Ishikawa (cell line): Measurements from ENCODE around the gene EFNA3.

Source experiments
- CEBPB ChIP-seq: IDR thresholded peaks from 2 replicates; pipeline ENCODE4 v1.6.1; 2012
- CREB1 ChIP-seq: IDR thresholded peaks from 2 replicates; pipeline ENCODE4 v1.6.1; 2012; ENCODE audit warnings: low read depth
- EGR1 ChIP-seq: IDR thresholded peaks from 2 replicates; pipeline ENCODE4 v1.6.1; 2012
- EP300 ChIP-seq: IDR thresholded peaks from 2 replicates; pipeline ENCODE4 v1.6.1; 2012; ENCODE audit warnings: borderline replicate concordance
- FOXM1 ChIP-seq: IDR thresholded peaks from 2 replicates; pipeline ENCODE4 v1.6.1; 2012; ENCODE audit warnings: low read depth, borderline replicate concordance
- NFIC ChIP-seq: IDR thresholded peaks from 2 replicates; pipeline ENCODE4 v1.6.1; 2012
- RAD21 ChIP-seq: IDR thresholded peaks from 2 replicates; pipeline ENCODE4 v1.6.1; 2012; ENCODE audit warnings: low read depth
- REST ChIP-seq: IDR thresholded peaks from 2 replicates; pipeline ENCODE4 v1.6.1; 2012; ENCODE audit warnings: low read depth, mild to moderate bottlenecking
- TAF1 ChIP-seq: IDR thresholded peaks from 2 replicates; pipeline ENCODE4 v1.6.1; 2012; ENCODE audit warnings: low read depth, mild to moderate bottlenecking
- TCF12 ChIP-seq: IDR thresholded peaks from 2 replicates; pipeline ENCODE4 v1.6.1; 2012; ENCODE audit warnings: low read depth
- TEAD4 ChIP-seq: IDR thresholded peaks from 2 replicates; pipeline ENCODE4 v1.6.1; 2012
- YY1 ChIP-seq: IDR thresholded peaks from 2 replicates; pipeline ENCODE4 v1.6.1; 2012; ENCODE audit warnings: low read depth
- ZBTB7A ChIP-seq: IDR thresholded peaks from 2 replicates; pipeline ENCODE4 v1.6.1; 2012; ENCODE audit warnings: low read depth
- TF ChIP-seq, protein P1 (sequence below): IDR thresholded peaks from 2 replicates; pipeline ENCODE4 v1.6.1; 2012
- TF ChIP-seq, protein P2 (sequence below): IDR thresholded peaks from 2 replicates; pipeline ENCODE4 v1.6.1; 2012

EFNA3 gene

GRCh38 chr1:155043301-155043702, 35.3 kb upstream of the EFNA3 start:
- TF ChIP-seq RAD21 (no peak), TAF1 (no peak), CREB1 (no peak), TEAD4 (no peak), FOXM1 (no peak), EP300 (no peak), NFIC (no peak), YY1 (no peak), ZBTB7A (no peak), REST (no peak)
- TF ChIP-seq, protein P1, sequence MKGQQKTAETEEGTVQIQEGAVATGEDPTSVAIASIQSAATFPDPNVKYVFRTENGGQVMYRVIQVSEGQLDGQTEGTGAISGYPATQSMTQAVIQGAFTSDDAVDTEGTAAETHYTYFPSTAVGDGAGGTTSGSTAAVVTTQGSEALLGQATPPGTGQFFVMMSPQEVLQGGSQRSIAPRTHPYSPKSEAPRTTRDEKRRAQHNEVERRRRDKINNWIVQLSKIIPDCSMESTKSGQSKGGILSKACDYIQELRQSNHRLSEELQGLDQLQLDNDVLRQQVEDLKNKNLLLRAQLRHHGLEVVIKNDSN = no peak
- TF ChIP-seq, protein P2, sequence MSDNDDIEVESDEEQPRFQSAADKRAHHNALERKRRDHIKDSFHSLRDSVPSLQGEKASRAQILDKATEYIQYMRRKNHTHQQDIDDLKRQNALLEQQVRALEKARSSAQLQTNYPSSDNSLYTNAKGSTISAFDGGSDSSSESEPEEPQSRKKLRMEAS = no peak

- TF ChIP-seq RAD21 = no peak
- TF ChIP-seq CEBPB = no peak
- TF ChIP-seq REST = no peak
- TF ChIP-seq EP300 = no peak
- no peak for TF ChIP-seq TCF12
- TF ChIP-seq NFIC = no peak
- no peak for TF ChIP-seq TEAD4
Observed at GRCh38 chr1:155043793-155044192, 34.8 kb upstream of the EFNA3 start.

- TF ChIP-seq, protein P1 = no peak
- TF ChIP-seq ZBTB7A = no peak
- TF ChIP-seq EP300 = no peak
- TF ChIP-seq TAF1 = no peak
- no peak for TF ChIP-seq TCF12
- TF ChIP-seq YY1 = no peak
- TF ChIP-seq REST = no peak
- TF ChIP-seq CEBPB = no peak
- no peak for TF ChIP-seq EGR1
- TF ChIP-seq, protein P2 = no peak
Observed at GRCh38 chr1:155044365-155044764, 34.3 kb upstream of the EFNA3 start.

DNA sequence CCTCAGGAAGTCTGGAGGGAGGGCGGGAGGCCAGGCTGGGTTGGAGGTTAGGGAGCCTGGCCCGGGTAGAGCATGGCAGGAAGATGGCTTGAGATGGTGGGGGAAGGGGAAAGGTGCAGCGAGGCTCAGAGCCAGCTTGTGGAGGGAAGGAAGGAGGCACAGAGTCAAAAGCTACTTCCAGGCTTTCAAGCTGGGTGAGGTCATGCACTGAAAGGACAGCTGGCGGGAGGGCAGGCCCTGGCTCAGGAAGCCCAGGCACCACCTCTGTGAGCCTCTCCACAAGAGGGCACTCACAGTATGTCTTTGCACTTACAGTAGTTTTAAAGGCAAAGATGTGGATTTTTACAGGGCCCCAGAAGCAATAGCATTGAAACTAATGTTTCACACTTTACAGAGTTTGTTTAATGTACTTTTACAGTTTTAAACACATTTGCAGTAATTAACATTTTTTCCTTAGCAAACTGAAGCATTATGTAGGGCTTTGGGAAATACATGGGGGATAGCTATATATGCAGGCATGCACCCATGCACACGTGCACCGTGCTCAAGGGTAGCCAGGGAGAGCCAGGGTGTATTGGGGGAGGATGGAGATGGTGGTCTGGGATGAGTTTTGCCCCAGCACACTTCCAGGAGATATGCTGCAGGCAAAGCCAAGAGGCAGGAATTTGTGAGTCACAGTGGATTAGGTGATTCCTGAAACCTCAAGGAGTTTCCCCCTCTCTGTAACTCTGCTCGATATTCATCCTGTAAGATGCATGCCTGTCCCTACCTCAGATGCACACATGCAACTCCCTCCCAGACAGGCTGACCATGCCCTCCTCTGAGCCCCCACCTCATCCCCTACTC, 33.6 kb upstream of the EFNA3 start:
- TF ChIP-seq RAD21 (peak; percentile 85), EP300 (no peak), EGR1 (no peak)
- TF ChIP-seq, protein P2 = peak; percentile 35; the same call in 1 of the 2 replicates
- TF ChIP-seq, protein P1 = 0 out of 2 replicates have a peak, but pooled peaks have one; percentile 4
